GM12872 (cell line): Measurements from ENCODE around the gene GOLGA6B.
"Not testable (repeated sequence)": the region's sequence is repeated elsewhere in the genome, so short reads cannot be mapped to it uniquely, and the experiment has no call there.

Source experiments
- CTCF ChIP-seq: IDR thresholded peaks from 3 replicates; pipeline ENCODE4 v1.5.1; 2011; ENCODE audit warnings: low read depth, mild to moderate bottlenecking, low read length, moderate library complexity; ENCODE audit not compliant: insufficient read depth

The GOLGA6B gene

GRCh38 chr15:72654397-72654796 is at the start of gene GOLGA6B:
Gene GOLGA6B (plus strand): TSS chr15:72654697. CDS start chr15:72654738, 41 bp downstream.
- TF ChIP-seq CTCF: not testable (repeated sequence)

GRCh38 chr15:72604794-72605193 is 49.7 kb upstream of the GOLGA6B start:
- TF ChIP-seq CTCF: no peak

DNA sequence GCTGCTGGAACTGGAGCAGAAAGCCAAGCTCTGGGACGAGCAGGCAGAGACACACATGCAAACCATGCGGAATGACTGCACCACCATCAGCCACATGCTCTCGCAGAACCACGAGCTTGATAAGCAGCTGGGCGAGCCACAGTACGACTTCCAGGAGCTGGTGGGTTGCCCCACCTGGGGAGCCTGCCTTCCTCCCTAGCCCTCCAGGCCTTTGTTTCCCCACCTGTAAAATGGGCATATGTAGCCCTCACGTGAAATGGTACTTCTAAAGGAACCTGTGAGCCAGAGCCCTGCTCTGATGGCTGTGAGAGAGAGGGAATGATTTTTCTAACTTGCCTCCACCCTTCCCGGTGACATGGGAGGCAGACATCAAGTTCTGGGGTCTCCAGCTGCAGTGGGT is 44.6 kb upstream of the GOLGA6B start:
- TF ChIP-seq CTCF: no peak

- no peak for TF ChIP-seq CTCF
Observed at GRCh38 chr15:72614810-72615532, 39.5 kb upstream of the GOLGA6B start.

DNA sequence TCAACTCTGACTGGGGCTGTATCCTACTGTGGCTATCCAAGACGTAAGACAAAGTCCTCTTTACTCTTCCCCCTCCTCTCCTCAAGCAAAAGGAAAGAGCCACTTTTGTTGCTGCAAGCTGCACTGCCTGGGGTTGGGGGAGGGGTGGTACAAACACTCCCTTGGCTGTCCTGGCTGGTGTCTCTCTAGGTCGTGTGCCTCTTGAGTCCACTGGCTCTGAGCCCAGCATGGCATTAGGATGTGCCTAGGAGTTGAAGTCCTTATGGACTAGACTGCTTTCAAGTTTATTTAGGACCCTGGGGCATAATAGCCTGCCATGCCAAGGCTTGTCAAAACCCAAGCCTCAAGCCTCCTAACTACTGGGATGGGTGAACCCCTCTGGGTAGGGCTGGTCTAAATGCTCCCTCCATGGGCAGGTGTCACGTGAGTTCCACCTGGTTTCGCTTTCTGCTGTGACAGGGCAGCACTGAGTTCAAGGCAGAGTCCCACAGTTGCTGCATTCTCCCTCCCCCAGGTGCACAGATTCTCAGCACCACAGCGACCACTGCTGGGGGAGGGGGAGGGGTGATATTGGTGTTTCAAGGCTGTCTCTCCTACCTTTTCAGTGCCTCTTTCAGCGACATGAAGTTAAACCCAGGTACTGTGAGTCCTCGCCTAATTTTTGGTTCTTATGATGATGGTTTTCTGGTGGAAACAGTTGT is 38.8 kb upstream of the GOLGA6B start:
- 0 out of 3 replicates have a peak, but pooled peaks have one; percentile 9 for TF ChIP-seq CTCF

DNA sequence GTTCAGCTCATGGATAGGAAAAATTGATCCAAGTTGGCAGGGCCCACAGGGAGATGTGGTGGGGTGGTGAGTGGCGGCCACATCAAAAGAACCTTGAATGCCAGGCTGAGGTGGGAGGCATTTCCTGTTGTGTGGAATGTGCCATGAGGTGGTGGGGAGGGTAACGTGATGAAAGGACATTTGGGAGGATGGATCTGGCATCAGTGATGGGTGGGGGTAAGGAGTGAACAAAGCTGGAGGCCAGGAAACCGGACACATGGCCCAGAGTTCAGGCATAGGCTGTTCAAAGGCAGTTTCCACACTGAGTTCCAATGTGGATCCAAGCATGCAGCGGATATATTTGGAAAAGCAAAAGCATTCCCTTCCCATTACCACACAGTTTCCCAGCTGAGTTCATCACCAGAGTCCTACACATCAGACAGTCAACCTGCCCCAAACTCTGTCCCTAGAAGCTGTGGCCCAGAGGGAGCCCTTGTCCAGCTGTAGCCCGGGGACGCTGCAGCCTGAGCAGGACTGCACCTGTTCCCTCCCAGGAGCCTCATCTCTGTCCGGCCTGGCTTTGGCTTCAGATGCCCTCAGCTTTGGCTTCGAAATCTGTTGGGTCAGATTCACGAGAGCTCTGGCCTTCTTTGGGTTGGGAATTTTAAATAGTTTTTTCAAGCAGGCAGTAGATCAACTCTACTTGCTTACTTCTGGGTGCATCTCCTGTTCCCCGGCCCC is 37.8 kb upstream of the GOLGA6B start:
- no peak for TF ChIP-seq CTCF
